HG03066 (cell line): ENCODE measurements around the gene COX7C.
"Not testable (repeated sequence)": the region's sequence is repeated elsewhere in the genome, so short reads cannot be mapped to it uniquely, and the experiment has no call there.

Experiments used
- ATAC-seq: cut with Tn5 transposase; IDR thresholded peaks from one replicate; pipeline ENCODE4 v1.9.1; 2021; ENCODE audit warnings: low read depth; ENCODE audit not compliant: unreplicated experiment

Gene COX7C

DNA sequence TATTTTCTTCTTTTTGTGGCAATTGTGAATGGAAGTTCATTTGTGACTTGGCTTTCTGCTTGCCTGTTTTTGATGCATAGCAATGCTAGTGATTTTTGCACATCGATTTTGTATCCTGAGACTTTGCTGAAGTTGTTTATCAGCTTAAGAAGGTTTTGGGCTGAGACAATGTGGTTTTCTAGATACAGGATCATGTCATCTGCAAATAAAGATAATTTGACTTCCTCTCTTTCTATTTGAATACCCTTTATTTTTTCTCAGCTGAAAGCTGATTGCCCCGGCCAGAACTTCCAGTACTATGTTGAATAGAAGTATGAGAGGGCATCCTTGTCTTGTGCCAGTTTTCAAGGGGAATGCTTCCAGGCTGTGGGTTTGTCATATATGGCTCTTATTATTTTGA, 43.0 kb downstream of the COX7C start:
- ATAC-seq = not testable (repeated sequence)

DNA sequence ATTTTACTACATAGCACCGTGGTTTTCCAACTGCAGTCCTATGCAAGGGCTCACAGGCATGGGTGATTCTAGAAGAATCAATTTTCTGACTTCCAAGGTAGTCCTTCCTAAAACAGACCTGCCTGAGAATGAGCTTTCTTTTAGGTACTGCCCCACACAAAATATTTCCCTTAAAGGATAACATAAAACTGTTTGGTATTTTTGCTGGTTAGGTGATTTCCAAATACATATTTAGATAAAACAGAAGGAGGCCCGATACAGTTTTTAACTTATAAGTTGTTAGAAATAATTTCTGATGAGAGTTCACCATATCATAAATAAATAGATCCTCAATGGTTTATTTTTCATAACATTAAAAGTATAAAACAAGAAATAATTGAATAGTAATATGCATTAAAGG, 46.4 kb downstream of the COX7C start:
- ATAC-seq = no peak

DNA sequence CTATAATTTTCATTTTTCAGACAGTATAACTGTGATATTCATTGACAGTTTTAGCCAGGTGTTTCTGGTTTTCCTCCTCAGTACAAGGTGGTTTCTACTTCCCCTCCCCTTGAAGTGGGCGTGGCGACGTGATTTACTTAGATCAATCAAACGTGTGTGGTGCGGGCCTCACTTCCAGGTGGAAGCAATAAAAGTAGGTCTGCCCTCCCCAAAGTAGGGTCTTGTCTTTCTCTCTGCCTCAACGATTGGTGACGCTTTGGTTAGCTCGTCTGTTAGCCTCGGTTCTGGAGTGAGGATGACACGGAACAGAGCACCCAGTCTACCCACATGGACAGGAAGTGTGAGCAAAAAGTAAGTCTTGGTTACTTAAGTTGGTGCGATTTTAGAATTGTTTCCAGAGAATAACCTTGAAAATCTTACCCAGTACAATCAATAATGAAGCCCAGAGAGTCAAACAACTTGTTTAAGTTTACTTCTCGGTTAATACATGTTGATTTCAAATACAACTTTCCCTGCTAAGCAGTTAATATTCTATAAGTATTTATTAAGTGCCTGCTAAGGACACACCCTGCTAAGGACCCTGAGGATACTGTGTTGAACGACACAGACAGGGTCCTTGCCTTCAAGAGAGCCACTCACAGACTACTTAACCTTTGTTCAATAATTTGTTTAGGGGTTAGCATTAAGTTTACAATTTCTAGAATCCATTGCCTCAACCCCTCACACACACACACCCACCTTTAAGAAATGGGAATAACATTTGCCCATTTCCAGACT, 48.4 kb downstream of the COX7C start:
- no peak for ATAC-seq

DNA sequence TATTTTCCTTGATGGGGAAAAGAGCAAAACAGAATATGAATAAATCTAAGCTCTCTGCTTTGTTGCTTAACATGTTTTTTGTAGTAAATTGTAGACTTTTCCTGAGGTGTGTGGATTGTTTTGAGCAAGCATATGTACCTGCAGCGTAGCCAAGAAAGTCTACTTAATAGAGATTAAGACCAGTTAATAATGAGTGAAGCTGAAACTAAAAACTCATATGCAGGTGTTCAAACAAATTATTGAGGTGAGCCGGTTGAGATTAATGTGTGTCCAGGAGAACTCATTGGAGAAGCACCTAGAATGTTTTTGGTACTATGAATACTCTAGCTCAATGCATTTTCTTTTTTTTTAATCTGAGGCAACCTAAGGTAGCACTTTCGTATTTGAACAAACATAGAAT, 49.2 kb downstream of the COX7C start:
- no peak for ATAC-seq
